K562 (cell line): ENCODE results near the gene C11orf65. TPM values are rescaled to one million over a fixed set of nuclear protein-coding genes. Genes with fewer than 3 reads are reported as not detected.

Experiments
- ATAC-seq: fragments of 200-7000 bp; cut with Tn5 transposase; 3 replicates; pipeline ENCODE4 v1.9.1; 2020; ENCODE audit warnings: moderate library complexity
- BruUV-seq: library from RNA; stranded (reverse); fragments of 400-500 nt; replicated peaks from 2 replicates; lab custom pipeline; 2021; lab: Mats Ljungman, UMichigan
- CTCF ChIA-PET: fragments of 300-600 bp; formaldehyde crosslinking; extraction: SDS; loops from one replicate; lab custom pipeline; 2021; ENCODE audit warnings: low intra/inter-chr PET ratio; lab: Yijun Ruan, JAX
- POLR2A ChIA-PET: fragments of 300-600, 350-650 bp; sonication (Branson Sonifier 250); formaldehyde crosslinking; extraction: SDS; loops from one replicate; lab custom pipeline; 2021; ENCODE audit warnings: antibody characterized with exemption, inconsistent platforms; lab: Yijun Ruan, JAX
- DNase-seq, 4 experiments: peaks; one replicate each; pipeline versions ENCODE4 v3.0.0 to v3.0.0-alpha.2; 2011 to 2018; ENCODE audit warnings: low spot score in 3 of 4, mixed read lengths in 3 of 4; ENCODE audit errors: extremely low read depth in 1 of 4
- FAIRE-seq: peaks from 2 replicates; lab custom pipeline; 2011; peaks lifted over from hg19 to GRCh38; lab: Jason Lieb, UNC
- H2AFZ ChIP-seq: 2 replicates; pipeline ENCODE4 v1.6.0; 2011; ENCODE audit warnings: low read depth, low read length, control low read depth, inconsistent platforms
- H3K27ac ChIP-seq: fragments of 200-600 bp; 3 replicates; pipeline ENCODE4 v1.8.0; 2011; ENCODE audit warnings: low read depth, mild to moderate bottlenecking, control low read depth, inconsistent platforms, low read length, moderate library complexity, mixed read lengths; ENCODE audit errors: extremely low read depth
- H3K27me3 ChIP-seq, 2 experiments: fragments of 300-600 bp in 1 of 2; 2 replicates in 1 of 2; 3 replicates in 1 of 2; pipeline versions ENCODE4 v1.6.0 to v1.8.0; 2011; ENCODE audit warnings: inconsistent platforms in 2 of 2, low read length in 2 of 2, mild to moderate bottlenecking in 1 of 2, mixed read lengths in 1 of 2, moderate library complexity in 1 of 2; ENCODE audit not compliant: control insufficient read depth in 2 of 2, insufficient read depth in 2 of 2
- H3K36me3 ChIP-seq: fragments of 300-600 bp; 3 replicates; pipeline ENCODE4 v1.8.0; 2011; ENCODE audit warnings: mild to moderate bottlenecking, low read length, inconsistent platforms; ENCODE audit not compliant: control insufficient read depth, insufficient read depth
- H3K4me1 ChIP-seq, 2 experiments: fragments of 200-600 bp in 1 of 2; replicated peaks in 1 of 2; 2 replicates in 1 of 2; 3 replicates in 1 of 2; pipeline versions ENCODE4 v1.5.1 to v1.8.0; 2011; ENCODE audit warnings: inconsistent platforms in 2 of 2, low read length in 2 of 2, mild to moderate bottlenecking in 1 of 2, mixed read lengths in 1 of 2, moderate library complexity in 1 of 2; ENCODE audit not compliant: control insufficient read depth in 2 of 2, insufficient read depth in 2 of 2
- H3K4me2 ChIP-seq: 2 replicates; pipeline ENCODE4 v1.6.1; 2011; ENCODE audit warnings: low read length, control low read depth, inconsistent platforms, mixed read lengths; ENCODE audit not compliant: insufficient read depth
- H3K4me3 ChIP-seq: fragments of 200-600 bp; sonication (generic), shearing (Covaris generic); 2 replicates; pipeline ENCODE4 v1.5.1; 2016; ENCODE audit warnings: control low read depth, inconsistent platforms
- H3K79me2 ChIP-seq: fragments of 200-600 bp; 3 replicates; pipeline ENCODE4 v1.8.0; 2011; ENCODE audit warnings: low read length, inconsistent platforms; ENCODE audit not compliant: control insufficient read depth, insufficient read depth
- H3K9ac ChIP-seq, 2 experiments: 2 replicates each; pipeline versions ENCODE4 v1.6.0 to v1.6.1; 2011; ENCODE audit warnings: low read depth in 2 of 2, low read length in 2 of 2, control low read depth in 1 of 2, inconsistent platforms in 1 of 2, mild to moderate bottlenecking in 1 of 2, mixed read lengths in 1 of 2; ENCODE audit not compliant: insufficient read depth in 1 of 2
- H3K9me1 ChIP-seq: one replicate; pipeline ENCODE4 v1.6.0; 2011; ENCODE audit warnings: inconsistent platforms, mild to moderate bottlenecking, low read length, moderate library complexity; ENCODE audit not compliant: control insufficient read depth, insufficient read depth
- H3K9me3 ChIP-seq: replicated peaks from 2 replicates; pipeline ENCODE4 v1.5.1; 2011; ENCODE audit warnings: low read depth, low read length, inconsistent platforms; ENCODE audit not compliant: control insufficient read depth, insufficient read depth
- H4K20me1 ChIP-seq: replicated peaks from 2 replicates; pipeline ENCODE4 v1.6.1; 2011; ENCODE audit warnings: low read length, inconsistent platforms, mixed read lengths; ENCODE audit not compliant: control insufficient read depth, insufficient read depth
- CBFA2T2 ChIP-seq: fragments of 450-650 bp; conservative IDR thresholded peaks from 2 replicates; pipeline ENCODE4 v1.6.1; 2017; ENCODE audit warnings: mild to moderate bottlenecking
- GMEB1 ChIP-seq: fragments of 250-450 bp; sonication (Bioruptor Pico); IDR thresholded peaks from 2 replicates; pipeline ENCODE4 v1.4.0; 2020; ENCODE audit warnings: mild to moderate bottlenecking
- HDAC6 ChIP-seq: IDR thresholded peaks from 2 replicates; pipeline ENCODE4 v1.6.1; 2012; ENCODE audit warnings: low read depth, mild to moderate bottlenecking, control low read depth, inconsistent platforms, low read length, moderate library complexity
- HNRNPL ChIP-seq: fragments of 200-400 bp; formaldehyde crosslinking; IDR thresholded peaks from 2 replicates; pipeline ENCODE4 v1.6.1; 2017; ENCODE audit warnings: low read depth, mild to moderate bottlenecking, low read length
- MAZ ChIP-seq, 2 experiments: fragments of 450-650 bp in 1 of 2; sonication (generic) in 1 of 2; formaldehyde crosslinking; IDR thresholded peaks in 1 of 2; conservative IDR thresholded peaks in 1 of 2; 2 replicates each; pipeline versions ENCODE4 v1.4.0 to v1.5.0; 2020; ENCODE audit warnings: mild to moderate bottlenecking in 1 of 2, missing genetic modification reagents in 1 of 2
- MTA1 ChIP-seq: fragments of 450-650 bp; IDR thresholded peaks from 2 replicates; pipeline ENCODE4 v1.6.1; 2017; ENCODE audit warnings: borderline replicate concordance
- MXI1 ChIP-seq: IDR thresholded peaks from 2 replicates; pipeline ENCODE4 v1.6.1; 2011; ENCODE audit warnings: low read depth, mild to moderate bottlenecking, improper control_type of control experiment, low read length
- NBN ChIP-seq: fragments of 450-650 bp; IDR thresholded peaks from 2 replicates; pipeline ENCODE4 v1.6.1; 2016; ENCODE audit warnings: low read depth, mild to moderate bottlenecking
- SIN3B ChIP-seq: fragments of 450-650 bp; IDR thresholded peaks from 2 replicates; pipeline ENCODE4 v1.6.1; 2017; ENCODE audit warnings: low read depth, mild to moderate bottlenecking, moderate library complexity
- SREBF2 ChIP-seq: sonication (generic); formaldehyde crosslinking; IDR thresholded peaks from 2 replicates; pipeline ENCODE4 v1.4.0; 2020; ENCODE audit warnings: mild to moderate bottlenecking, missing genetic modification reagents
- ZFP30 ChIP-seq: fragments of 250-450 bp; sonication (Bioruptor Pico); IDR thresholded peaks from 2 replicates; pipeline ENCODE4 v1.8.0; 2022; ENCODE audit warnings: moderate library complexity, mild to moderate bottlenecking, inconsistent platforms, borderline replicate concordance
- ZFPM2 ChIP-seq: fragments of 250-450 bp; sonication (Bioruptor Pico); IDR thresholded peaks from 2 replicates; pipeline ENCODE4 v1.5.1; 2022; ENCODE audit warnings: mild to moderate bottlenecking
- ZNF699 ChIP-seq: fragments of 250-450 bp; sonication (Bioruptor Pico); IDR thresholded peaks from 2 replicates; pipeline ENCODE4 v1.8.0; 2021; ENCODE audit warnings: mild to moderate bottlenecking, moderate library complexity; ENCODE audit not compliant: insufficient replicate concordance
- WGBS: fragments of 100-300 bp; shearing (Covaris generic); methylation state at CpG from one replicate; pipeline ENCODE4 v1.1.6; 2016; ENCODE audit warnings: low coverage, mixed read lengths; ENCODE audit not compliant: insufficient coverage; ENCODE audit errors: missing lambda C conversion rate; 5-methylcytosine and 5-hydroxymethylcytosine counted together
- in situ Hi-C: fragments of 300-500 bp; cut with MboI; formaldehyde crosslinking; loops from 4 replicates; pipeline ENCODE4 v1.15.0; 2018; ENCODE audit warnings: inconsistent platforms, mixed read lengths
- intact Hi-C: fragments of 100-400 bp; cut with micrococcal nuclease; formaldehyde crosslinking; loops from 2 replicates; pipeline ENCODE4 v1.14.2; 2022
- polyA plus RNA-seq, 8 experiments: library from polyadenylated mRNA; depleted of rRNA in 4 of 8; stranded (reverse) in 5 of 8; unstranded in 3 of 8; fragments of >200 nt; fragmentation: Nextera tagmentation in 2 of 8; fragmentation: Illumina TruSeq in 1 of 8; extraction: Ambion mirVana in 2 of 8; extraction: Trizol in 1 of 8; gene quantifications; 2 replicates each; pipeline versions ENCODE4 v1.2.1 to v1.2.3, GENCODE V29; 2011 to 2014; ENCODE audit warnings: inconsistent platforms in 1 of 8, missing spikeins in 1 of 8
- total RNA-seq, 7 experiments: library from RNA; depleted of rRNA in 6 of 7; stranded (reverse); fragments of >200 nt in 6 of 7; fragmentation: Illumina TruSeq in 2 of 7; extraction: Trizol in 2 of 7; gene quantifications; 2 replicates each; pipeline versions ENCODE4 v1.2.1 to v1.2.3, GENCODE V29; 2011 to 2021; ENCODE audit warnings: low replicate concordance in 1 of 7
- TF ChIP-seq, protein P1 (sequence below): fragments of 250-450 bp; sonication (Bioruptor Pico); IDR thresholded peaks from 2 replicates; pipeline ENCODE4 v1.8.0; 2021; ENCODE audit warnings: borderline replicate concordance, mild to moderate bottlenecking, moderate library complexity; ENCODE audit not compliant: poor library complexity, severe bottlenecking
- TF ChIP-seq, protein P2 (sequence below), 2 experiments: fragments of 450-650 bp; conservative IDR thresholded peaks; 2 replicates each; pipeline ENCODE4 v1.6.1; 2017; ENCODE audit warnings: mild to moderate bottlenecking in 2 of 2, moderate library complexity in 2 of 2
- TF ChIP-seq, protein P3 (sequence below): fragments of 250-450 bp; sonication (Bioruptor Pico); IDR thresholded peaks from 2 replicates; pipeline ENCODE4 v1.5.0; 2021
- TF ChIP-seq, protein P4 (sequence below): fragments of 450-650 bp; formaldehyde crosslinking; conservative IDR thresholded peaks from 2 replicates; pipeline ENCODE4 v1.4.0; 2022; ENCODE audit warnings: mild to moderate bottlenecking, missing genetic modification characterization

C11orf65 gene
- total and polyA plus RNA-seq, 9 of the 15 experiments (the other 6 are each of a cell fraction or from before 2014, with no cell fraction given) = 1.0 to 2.1 (median 1.2) TPM

DNA sequence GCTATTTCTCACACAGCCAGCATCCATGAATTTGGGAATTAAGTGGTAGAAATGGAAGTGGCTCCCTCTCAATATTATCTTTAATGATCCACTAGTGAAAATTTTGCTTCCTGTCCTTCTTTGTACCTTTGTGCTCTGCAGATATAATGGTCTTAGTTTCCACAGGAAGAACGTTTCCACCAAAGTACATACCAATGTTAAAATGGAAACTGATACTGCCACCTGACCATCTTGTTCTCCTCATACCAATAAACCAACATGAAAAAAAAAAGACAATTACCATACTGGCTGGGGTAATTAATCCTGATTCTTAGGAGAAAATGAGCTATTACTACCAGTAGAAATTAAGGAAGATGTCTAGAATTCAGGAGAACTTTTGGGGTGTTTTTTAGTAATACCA lies 32.3 kb downstream of the C11orf65 start:
- CTCF ChIA-PET = interaction anchor here (0.5 kb wide), 1 partner anchor 1533 kb away, joined by 3 read pairs; no protein-coding TSS in a partner anchor
- POLR2A ChIA-PET = no interaction called here
- TF ChIP-seq NBN = no peak
- TF ChIP-seq, protein P1, sequence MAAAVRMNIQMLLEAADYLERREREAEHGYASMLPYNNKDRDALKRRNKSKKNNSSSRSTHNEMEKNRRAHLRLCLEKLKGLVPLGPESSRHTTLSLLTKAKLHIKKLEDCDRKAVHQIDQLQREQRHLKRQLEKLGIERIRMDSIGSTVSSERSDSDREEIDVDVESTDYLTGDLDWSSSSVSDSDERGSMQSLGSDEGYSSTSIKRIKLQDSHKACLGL = no peak
- TF ChIP-seq ZNF699 = no peak
- TF ChIP-seq CBFA2T2 = no peak
- no peak for TF ChIP-seq SREBF2 (CRISPR knock-in tag)
- TF ChIP-seq HDAC6 = no peak
- TF ChIP-seq GMEB1 = no peak
- TF ChIP-seq, protein P2, sequence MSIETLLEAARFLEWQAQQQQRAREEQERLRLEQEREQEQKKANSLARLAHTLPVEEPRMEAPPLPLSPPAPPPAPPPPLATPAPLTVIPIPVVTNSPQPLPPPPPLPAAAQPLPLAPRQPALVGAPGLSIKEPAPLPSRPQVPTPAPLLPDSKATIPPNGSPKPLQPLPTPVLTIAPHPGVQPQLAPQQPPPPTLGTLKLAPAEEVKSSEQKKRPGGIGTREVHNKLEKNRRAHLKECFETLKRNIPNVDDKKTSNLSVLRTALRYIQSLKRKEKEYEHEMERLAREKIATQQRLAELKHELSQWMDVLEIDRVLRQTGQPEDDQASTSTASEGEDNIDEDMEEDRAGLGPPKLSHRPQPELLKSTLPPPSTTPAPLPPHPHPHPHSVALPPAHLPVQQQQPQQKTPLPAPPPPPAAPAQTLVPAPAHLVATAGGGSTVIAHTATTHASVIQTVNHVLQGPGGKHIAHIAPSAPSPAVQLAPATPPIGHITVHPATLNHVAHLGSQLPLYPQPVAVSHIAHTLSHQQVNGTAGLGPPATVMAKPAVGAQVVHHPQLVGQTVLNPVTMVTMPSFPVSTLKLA (conservative IDR thresholded peaks at IDR 0.05) = no peak
- no peak for TF ChIP-seq ZFP30 (CRISPR knock-in tag)
- no peak for TF ChIP-seq HNRNPL
- TF ChIP-seq MXI1 = no peak
- TF ChIP-seq ZFPM2 (CRISPR knock-in tag) = no peak
- TF ChIP-seq, protein P3, sequence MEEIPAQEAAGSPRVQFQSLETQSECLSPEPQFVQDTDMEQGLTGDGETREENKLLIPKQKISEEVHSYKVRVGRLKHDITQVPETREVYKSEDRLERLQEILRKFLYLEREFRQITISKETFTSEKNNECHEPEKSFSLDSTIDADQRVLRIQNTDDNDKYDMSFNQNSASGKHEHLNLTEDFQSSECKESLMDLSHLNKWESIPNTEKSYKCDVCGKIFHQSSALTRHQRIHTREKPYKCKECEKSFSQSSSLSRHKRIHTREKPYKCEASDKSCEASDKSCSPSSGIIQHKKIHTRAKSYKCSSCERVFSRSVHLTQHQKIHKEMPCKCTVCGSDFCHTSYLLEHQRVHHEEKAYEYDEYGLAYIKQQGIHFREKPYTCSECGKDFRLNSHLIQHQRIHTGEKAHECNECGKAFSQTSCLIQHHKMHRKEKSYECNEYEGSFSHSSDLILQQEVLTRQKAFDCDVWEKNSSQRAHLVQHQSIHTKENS (CRISPR knock-in tag) = no peak
- TF ChIP-seq, protein P4, sequence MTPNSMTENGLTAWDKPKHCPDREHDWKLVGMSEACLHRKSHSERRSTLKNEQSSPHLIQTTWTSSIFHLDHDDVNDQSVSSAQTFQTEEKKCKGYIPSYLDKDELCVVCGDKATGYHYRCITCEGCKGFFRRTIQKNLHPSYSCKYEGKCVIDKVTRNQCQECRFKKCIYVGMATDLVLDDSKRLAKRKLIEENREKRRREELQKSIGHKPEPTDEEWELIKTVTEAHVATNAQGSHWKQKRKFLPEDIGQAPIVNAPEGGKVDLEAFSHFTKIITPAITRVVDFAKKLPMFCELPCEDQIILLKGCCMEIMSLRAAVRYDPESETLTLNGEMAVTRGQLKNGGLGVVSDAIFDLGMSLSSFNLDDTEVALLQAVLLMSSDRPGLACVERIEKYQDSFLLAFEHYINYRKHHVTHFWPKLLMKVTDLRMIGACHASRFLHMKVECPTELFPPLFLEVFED = no peak
- TF ChIP-seq MTA1 = no peak
- TF ChIP-seq SIN3B = no peak
- TF ChIP-seq MAZ (CRISPR knock-in tag; conservative IDR thresholded peaks at IDR 0.05 in 1 of 2, IDR thresholded peaks at IDR 0.05 in 1 of 2) = no peak

More for the DNA sequence above, 32.3 kb downstream of the C11orf65 start:
- H2AFZ ChIP-seq = no peak overlapping the region
- no peak for DNase-seq
- no peaks in the 10 kb centered on the region for H3K27me3 ChIP-seq
- no peak overlapping the region for H3K4me2 ChIP-seq
- 7% methylated on average over 1 of the region's 1 CpG for WGBS
- BruUV-seq = no TSS peak
- no peaks in the 10 kb centered on the region for H3K79me2 ChIP-seq
- H3K4me1 ChIP-seq = no peaks in the 10 kb centered on the region; a peak in 1 of 5 replicates
- no peak for ATAC-seq
- no peaks in the 10 kb centered on the region; the same call in 1 of the 2 replicates for H3K9me3 ChIP-seq
- H3K9ac ChIP-seq = no peak overlapping the region
- H3K36me3 ChIP-seq = no peaks in the 10 kb centered on the region
- no peaks in the 10 kb centered on the region for H4K20me1 ChIP-seq
- no peaks in the 10 kb centered on the region for H3K9me1 ChIP-seq
- no peak for FAIRE-seq
- H3K27ac ChIP-seq = no peak overlapping the region
- intact Hi-C loops (no loop called here), in situ Hi-C loops (no loop called here)
- H3K4me3 ChIP-seq = no peak overlapping the region
